Skin epidermis (tissue), 12 donors: ENCODE results near the gene TNFAIP8.
"Not testable (repeated sequence)": the region's sequence is repeated elsewhere in the genome, so short reads cannot be mapped to it uniquely, and the experiment has no call there.

Experiments used
- H3K27ac ChIP-seq, 21 experiments: fragments of 200-600 bp; sonication (generic) in 11 of 21; one replicate each; pipeline ENCODE4 v1.5.0; 2020; ENCODE audit warnings: mild to moderate bottlenecking in 3 of 21, inconsistent platforms in 2 of 21, moderate library complexity in 2 of 21
- H3K4me3 ChIP-seq, 7 experiments: fragments of 200-600 bp; sonication (generic) in 2 of 7; one replicate each; pipeline ENCODE4 v1.5.0; 2020; ENCODE audit warnings: inconsistent platforms in 2 of 7, mild to moderate bottlenecking in 2 of 7, moderate library complexity in 1 of 7

TNFAIP8 gene

DNA sequence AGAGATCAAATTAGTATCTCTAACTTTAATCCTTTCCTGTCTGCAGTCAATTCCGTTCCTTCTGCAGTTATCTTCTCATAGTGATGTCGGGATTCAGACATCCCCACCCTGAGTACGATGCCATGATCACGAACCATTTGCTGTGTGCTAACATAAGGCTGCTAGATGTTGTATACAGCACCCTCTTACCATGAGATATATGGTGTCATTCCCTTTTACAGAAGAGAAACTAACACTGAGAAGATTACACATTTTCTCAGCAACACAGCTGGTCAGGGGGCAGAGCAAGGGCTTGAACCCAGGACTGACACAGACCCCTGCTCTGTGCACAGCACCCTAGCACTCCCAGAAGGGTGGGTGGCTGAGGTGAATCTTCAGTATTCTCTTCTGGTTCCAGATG lies 49.6 kb downstream of the TNFAIP8 start:
- Histone ChIP-seq H3K27ac (no peak overlapping the region), H3K4me3 (no peak overlapping the region)

DNA sequence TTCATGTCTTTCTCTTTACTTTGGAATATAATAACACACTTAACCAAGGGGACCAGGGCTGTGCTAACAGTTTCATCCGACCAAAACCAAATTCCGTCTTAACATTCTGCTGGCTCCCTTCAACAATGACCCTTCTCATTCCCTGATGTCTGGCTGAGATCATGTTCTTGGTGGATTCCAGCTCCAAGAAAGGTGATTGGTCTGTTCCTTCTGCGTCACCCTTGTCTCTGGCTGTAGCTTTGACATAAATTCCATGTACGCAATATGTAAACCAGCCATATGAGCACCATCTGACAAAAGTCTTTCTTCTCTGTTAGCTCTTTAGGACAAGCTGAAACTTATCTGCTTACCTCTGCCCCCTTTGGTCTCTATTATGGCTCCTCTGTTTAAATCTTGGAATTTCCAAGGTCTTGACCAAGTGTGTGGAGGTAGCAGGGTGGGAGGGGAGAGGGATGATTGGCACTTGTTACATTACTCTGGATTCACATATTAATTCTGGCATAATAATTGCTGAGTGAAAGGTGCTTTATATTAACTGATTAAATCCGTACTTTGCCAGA lies 50.8 kb downstream of the TNFAIP8 start:
- no peak overlapping the region for H3K4me3 ChIP-seq
- H3K27ac ChIP-seq: no peak overlapping the region

DNA sequence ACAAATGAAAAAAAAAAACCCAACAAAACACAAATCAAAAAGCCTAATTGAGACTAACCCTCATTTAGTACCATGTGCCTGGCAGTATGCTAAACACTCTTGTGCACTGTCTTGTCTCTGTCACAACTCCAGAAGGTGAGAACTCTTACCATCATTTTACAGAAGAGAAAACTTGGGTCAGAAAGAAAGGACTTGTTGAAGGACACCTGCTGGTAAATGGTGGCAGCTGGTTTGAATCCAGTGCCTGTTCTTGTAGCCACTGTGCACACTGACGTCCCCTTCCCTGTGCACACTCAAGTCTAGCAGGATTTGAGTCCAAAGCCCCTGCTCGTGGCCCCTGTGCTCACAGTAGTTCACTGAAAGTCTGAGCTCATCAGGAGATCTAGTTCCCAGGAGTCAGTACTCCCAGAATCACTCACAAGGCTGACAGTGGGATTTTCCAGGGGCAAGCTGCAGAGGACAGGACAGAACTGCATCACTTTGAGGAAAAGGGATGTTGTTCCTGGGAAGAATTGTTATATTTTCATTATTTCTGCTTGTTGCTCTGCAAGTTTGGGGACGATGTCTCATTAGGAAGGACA lies 53.5 kb downstream of the TNFAIP8 start:
- Histone ChIP-seq H3K27ac (no peak overlapping the region), H3K4me3 (no peak overlapping the region)

GRCh38 chr5:119410448-119411159 lies 54.8 kb downstream of the TNFAIP8 start:
- H3K27ac ChIP-seq: peak overlapping the region in 13 of 21 experiments; percentile 8 to 91 (median 82)
- no peak overlapping the region for H3K4me3 ChIP-seq

DNA sequence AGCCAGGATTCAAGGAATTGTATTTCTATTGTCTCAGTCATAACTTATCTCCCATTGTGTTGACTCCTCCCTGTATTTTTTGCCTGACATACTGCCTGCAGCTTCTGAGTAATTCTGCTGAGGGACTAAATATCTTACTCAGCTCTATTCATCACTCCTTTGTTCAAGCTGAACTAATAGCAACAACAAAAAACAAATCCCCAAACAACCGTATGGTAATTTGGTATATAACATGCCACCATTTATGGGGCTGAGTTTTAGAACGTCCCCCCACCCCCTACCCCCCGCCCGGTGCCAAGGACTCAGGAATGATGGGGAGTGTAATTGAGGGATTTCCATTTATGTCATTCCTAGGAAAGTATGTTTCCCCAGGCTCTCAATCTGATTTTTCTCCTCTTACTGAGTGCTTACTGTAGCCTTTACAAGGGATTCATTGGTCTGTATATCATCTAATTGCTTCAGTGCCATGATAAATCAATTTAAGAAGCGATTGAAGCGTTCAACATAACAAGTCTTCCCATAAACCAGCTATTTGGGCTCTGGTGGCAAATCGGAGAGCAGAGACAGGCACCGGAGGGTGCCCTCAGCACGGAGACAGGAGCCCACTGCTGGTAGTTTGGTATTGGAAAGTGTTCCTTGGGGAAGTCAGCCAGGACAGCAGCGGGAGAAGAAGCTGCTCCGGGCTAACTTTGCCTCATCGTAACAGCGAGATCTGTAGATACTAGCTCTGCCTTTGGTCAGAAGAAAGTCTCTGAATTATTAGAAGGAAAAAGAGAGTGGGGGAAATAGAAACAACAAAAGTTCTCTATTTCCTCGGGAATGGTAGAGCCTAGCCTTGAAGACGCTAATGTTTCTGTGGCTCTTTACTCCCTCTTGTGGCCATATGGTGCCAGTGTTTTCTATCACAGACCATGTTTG lies 55.8 kb downstream of the TNFAIP8 start:
- H3K27ac ChIP-seq: peak overlapping the region; percentile 36 to 91 (median 82)
- peak overlapping the region; percentile 26 to 40 (median 37) for H3K4me3 ChIP-seq

- H3K27ac ChIP-seq: peak overlapping the region in 14 of 21 experiments; percentile 67 to 91 (median 82)
- peak overlapping the region in 6 of 7 experiments; percentile 26 to 40 (median 38) for H3K4me3 ChIP-seq
Measured at GRCh38 chr5:119412279-119413227, 56.7 kb downstream of the TNFAIP8 start.

- not testable (repeated sequence) for H3K27ac ChIP-seq, H3K4me3 ChIP-seq
Measured at GRCh38 chr5:119414124-119414734, 58.4 kb downstream of the TNFAIP8 start.

GRCh38 chr5:119417891-119418605 lies 62.2 kb downstream of the TNFAIP8 start:
- peak overlapping the region in 10 of 21 experiments; percentile 2 to 61 (median 26) for H3K27ac ChIP-seq

GRCh38 chr5:119418606-119419100 lies 62.8 kb downstream of the TNFAIP8 start:
- Histone ChIP-seq H3K27ac (peak overlapping the region in 7 of 21 experiments; percentile 2 to 77 (median 23)), H3K4me3 (no peak overlapping the region)

More at GRCh38 chr5:119417891-119418605, 62.2 kb downstream of the TNFAIP8 start:
- no peak overlapping the region for H3K4me3 ChIP-seq

DNA sequence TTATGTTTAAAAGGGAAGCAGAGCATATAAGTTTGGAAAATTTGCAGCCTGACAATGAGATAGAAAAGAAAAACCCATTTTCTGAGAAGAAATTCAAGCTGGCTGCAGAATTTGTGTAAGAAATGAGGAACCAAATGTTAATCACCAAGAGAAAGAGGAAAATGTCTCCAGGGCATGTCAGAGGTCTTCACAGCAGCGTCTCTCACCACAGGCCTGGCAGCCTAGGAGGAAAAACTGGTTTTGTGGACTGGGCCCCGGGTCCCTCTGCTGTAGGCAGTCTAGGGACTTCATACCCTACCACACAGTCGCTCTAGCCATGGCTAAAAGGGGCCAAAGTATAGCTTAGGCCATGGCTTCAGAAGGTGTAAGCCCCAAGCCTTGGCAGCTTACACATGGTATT lies 64.3 kb downstream of the TNFAIP8 start:
- H3K4me3 ChIP-seq: no peak overlapping the region
- H3K27ac ChIP-seq: peak overlapping the region in 14 of 21 experiments; percentile 19 to 77 (median 61)

DNA sequence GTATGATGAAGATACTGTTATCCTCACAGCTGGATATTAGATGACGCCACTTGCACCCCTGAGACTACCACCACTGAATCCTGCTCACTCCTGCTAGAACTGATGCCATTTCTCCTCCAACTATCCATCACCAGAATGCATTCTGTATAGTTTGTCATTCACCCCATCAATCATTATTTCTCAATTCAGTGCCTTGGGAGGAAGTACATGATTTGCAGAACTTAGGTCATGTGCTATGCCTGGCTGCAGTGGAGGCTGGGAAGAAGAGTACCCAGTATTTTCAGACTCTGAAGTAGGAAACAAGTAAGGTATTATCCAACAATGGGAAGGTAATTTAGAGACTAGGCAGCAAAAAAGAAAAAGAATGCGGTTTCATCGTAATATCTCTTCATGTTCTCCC lies 70.2 kb downstream of the TNFAIP8 start:
- Histone ChIP-seq H3K4me3 (no peak overlapping the region), H3K27ac (no peak overlapping the region)

- Histone ChIP-seq H3K27ac (peak overlapping the region in 4 of 21 experiments; percentile 21 to 26 (median 23)), H3K4me3 (no peak overlapping the region)
Measured at GRCh38 chr5:119427060-119427459, 71.2 kb downstream of the TNFAIP8 start.

DNA sequence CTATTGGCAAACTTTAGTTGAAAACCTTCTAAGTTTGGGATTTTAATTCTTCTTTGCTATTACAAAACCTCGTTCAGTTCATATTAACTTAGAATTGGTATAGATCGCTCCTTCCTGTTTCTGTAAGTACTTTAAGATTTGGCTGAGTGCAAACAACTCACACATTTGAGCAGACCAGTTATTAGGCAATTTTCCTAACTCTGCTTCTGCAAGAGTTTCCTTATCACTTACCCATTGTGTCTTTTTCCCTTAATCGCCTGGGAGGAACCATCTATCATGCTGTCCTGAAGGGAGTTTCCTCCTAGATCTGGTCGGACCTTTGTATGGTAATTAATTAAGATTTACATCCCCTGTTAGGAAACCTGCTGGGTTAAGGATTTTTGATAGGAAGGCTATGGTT lies 71.8 kb downstream of the TNFAIP8 start:
- H3K4me3 ChIP-seq: not testable (repeated sequence)
- peak overlapping the region in 6 of 21 experiments; percentile 6 to 26 (median 22) for H3K27ac ChIP-seq

GRCh38 chr5:119428166-119428565 lies 72.3 kb downstream of the TNFAIP8 start:
- peak overlapping the region in 3 of 21 experiments; percentile 6 to 24 (median 7) for H3K27ac ChIP-seq
- H3K4me3 ChIP-seq: not testable (repeated sequence)

GRCh38 chr5:119428574-119428973 lies 72.8 kb downstream of the TNFAIP8 start:
- H3K27ac ChIP-seq, H3K4me3 ChIP-seq: not testable (repeated sequence)

- not testable (repeated sequence) for H3K4me3 ChIP-seq, H3K27ac ChIP-seq
Measured at GRCh38 chr5:119432674-119433237, 76.9 kb downstream of the TNFAIP8 start.

GRCh38 chr5:119435436-119436132 lies 79.8 kb downstream of the TNFAIP8 start:
- H3K4me3 ChIP-seq: no peak overlapping the region
- H3K27ac ChIP-seq: no peak overlapping the region
